ENCODE results near the gene SDK1.

DNA sequence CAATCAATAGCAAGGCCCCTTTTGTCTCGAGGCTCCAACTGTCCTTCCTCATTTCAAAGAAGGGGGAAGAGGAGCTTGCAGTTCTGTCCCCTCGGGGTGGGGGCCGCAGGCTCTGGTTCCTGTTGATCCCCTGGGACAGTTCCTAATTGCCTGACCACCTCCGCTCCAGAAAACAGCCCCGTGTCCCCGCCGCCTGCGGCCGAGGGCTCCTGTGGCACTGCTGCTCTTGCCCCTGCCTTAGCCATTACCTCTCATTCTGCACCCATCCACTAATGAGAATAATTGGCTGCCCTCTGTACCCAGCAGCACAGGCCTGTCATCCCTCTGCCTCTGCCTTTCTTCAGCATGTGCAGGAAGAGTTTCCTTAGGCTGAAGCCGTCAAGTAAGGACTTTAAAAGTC lies 712.7 kb downstream of the SDK1 start:
- no peak for TF ChIP-seq EP300 (IDR thresholded peaks at IDR 0.05; ENCODE audit: borderline replicate concordance in 1 of 2, low read depth in 2 of 2, low read length in 2 of 2)
- no peak for TF ChIP-seq POLR2A (IDR thresholded peaks at IDR 0.05; ENCODE audit: control extremely low read depth in 1 of 2, low read depth in 2 of 2, low read length in 2 of 2)
- no peak for TF ChIP-seq KDM5A (IDR thresholded peaks at IDR 0.05; ENCODE audit: low read length)
- TF ChIP-seq, protein P1, sequence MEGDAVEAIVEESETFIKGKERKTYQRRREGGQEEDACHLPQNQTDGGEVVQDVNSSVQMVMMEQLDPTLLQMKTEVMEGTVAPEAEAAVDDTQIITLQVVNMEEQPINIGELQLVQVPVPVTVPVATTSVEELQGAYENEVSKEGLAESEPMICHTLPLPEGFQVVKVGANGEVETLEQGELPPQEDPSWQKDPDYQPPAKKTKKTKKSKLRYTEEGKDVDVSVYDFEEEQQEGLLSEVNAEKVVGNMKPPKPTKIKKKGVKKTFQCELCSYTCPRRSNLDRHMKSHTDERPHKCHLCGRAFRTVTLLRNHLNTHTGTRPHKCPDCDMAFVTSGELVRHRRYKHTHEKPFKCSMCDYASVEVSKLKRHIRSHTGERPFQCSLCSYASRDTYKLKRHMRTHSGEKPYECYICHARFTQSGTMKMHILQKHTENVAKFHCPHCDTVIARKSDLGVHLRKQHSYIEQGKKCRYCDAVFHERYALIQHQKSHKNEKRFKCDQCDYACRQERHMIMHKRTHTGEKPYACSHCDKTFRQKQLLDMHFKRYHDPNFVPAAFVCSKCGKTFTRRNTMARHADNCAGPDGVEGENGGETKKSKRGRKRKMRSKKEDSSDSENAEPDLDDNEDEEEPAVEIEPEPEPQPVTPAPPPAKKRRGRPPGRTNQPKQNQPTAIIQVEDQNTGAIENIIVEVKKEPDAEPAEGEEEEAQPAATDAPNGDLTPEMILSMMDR (IDR thresholded peaks at IDR 0.05; ENCODE audit: control extremely low read depth in 1 of 3, insufficient read depth in 1 of 3, low read depth in 1 of 3, low read length in 3 of 3) = no peak
- TF ChIP-seq HDAC2 (IDR thresholded peaks at IDR 0.05; ENCODE audit: borderline replicate concordance in 1 of 2, low read depth in 2 of 2, low read length in 2 of 2) = no peak
- TF ChIP-seq CREB1 (IDR thresholded peaks at IDR 0.05) = no peak
